ENCODE results near the gene CEACAM19.
"Not testable (repeated sequence)": the region's sequence is repeated elsewhere in the genome, so short reads cannot be mapped to it uniquely, and the experiment has no call there.

The CEACAM19 gene

DNA sequence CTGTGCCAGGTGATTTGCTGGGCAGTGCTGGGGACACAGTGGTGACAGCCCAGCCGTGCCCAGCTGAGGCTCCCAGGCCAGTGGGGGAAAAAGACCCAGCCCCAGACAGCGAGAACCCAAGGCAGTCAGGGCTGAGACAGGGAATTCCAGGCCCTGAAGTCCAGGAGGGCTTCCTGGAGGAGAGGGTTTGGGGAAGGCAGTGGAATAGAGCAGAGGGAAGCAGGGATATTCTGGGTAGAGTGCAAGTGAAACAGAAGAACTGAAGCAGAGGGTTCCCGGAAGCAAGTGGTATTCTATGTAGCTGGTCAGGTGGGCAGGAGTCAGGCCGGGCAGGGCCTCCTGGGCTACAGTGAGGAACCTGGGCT, 26.4 kb downstream of the CEACAM19 start:
- FAIRE-seq: no peak
- no peak for DNase-seq (ENCODE audit: insufficient read length, low spot score)

DNA sequence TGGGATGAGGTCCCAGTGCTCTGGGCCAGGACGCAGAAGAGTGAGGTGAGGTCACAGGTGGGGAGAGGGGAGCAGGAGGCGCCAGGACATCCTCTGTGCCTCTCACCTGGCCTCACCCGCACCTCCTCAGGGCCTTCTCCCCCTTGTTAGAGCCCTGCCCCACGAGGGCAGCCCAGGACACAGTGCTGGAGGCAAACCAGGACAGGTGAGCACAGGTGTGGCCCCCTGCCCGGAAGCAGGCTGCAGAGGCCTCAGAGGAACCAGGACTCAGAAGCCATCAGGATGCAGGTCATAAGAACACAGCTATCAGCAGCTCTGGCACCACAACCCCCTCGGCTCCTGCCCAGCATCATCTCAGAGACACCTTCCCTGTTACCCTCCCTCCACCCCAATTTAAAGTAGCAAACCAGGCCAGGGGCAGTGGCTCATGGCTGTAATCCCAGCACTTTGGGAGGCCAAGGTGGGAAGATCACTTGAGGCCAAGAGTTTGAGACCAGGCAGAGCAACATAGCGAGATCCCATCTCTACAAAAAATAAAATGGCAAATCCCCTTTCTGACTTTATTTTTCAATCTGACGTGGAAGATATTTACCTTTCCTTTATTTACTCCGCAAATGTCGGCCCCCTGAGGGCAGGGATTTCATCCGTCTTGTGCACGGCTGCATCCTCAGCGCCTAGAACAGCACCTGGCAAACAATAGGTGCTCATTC, 27.4 kb downstream of the CEACAM19 start, which contains the start of gene CEACAM16:
CEACAM16 (plus strand) TSS at position 660 of the 710 bp plus-strand sequence. CDS start 2,306 bp downstream, outside the sequence.
- DNase-seq (ENCODE audit: insufficient read length, low spot score) (no peak), FAIRE-seq (no peak)

GRCh38 chr19:44700547-44700946, 29.3 kb downstream of the CEACAM19 start:
- no peak for DNase-seq (ENCODE audit: insufficient read length, low spot score)
- no peak for FAIRE-seq

- FAIRE-seq: no peak
- no peak for DNase-seq (ENCODE audit: insufficient read length, low spot score)
These were observed 29.9 kb downstream of the CEACAM19 start for GRCh38 chr19:44701228-44701627.

DNA sequence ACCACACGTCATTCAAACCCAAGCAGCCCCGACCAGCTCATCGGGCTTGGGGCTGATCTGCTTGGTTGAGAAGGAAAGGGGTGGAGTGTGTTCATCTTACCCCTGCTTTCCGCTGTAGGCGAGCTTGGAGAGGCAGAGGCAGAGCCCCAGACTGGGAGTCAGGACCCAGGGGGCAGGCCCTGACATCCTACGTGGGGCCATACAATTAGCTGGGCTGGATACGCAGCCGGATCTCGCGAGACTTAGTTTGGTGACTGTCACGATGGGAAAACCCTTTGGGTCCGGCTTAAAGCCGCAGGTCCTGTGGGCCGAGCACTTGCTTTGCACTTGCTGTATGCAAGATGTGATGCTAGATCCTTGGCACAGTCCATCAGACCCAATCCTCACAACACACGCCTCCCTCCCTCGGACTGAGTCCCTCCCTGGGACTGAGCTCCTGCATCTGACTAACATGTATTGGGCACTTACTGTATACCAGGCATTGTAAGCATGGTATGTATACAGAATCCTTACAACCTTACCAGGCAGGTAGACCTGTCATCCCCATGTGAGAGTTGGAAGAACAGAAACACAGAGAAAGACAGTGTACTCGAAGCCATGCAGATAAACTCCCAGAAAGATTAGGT, 31.4 kb downstream of the CEACAM19 start:
- no peak for DNase-seq (ENCODE audit: insufficient read length, low spot score)
- FAIRE-seq: no peak

DNA sequence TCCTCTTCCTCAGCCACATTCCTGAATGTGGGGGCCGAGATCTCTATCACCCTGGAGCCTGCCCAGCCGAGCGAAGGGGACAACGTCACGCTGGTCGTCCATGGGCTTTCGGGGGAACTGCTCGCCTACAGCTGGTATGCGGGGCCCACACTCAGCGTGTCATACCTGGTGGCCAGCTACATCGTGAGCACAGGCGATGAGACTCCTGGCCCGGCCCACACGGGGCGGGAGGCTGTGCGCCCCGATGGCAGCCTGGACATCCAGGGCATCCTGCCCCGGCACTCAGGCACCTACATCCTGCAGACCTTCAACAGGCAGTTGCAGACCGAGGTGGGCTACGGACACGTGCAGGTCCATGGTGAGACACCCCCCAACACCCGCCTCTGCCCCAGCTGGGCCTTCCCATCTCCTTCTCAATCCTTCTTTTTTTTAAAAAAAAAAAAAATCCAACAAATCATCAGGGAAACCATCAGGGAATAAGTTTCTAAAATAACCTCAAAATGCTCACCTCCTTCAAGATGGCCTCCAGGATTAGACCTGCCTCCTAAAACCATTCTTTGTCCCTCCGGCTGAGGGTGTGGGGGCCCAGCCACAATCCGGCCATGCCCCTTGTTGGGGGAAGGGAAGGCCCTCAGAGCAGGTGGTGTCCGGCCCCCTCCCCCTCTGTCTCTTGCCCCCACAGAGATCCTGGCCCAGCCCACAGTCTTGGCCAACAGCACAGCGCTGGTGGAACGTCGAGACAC, 32.2 kb downstream of the CEACAM19 start:
- FAIRE-seq (no peak), DNase-seq (ENCODE audit: insufficient read length, low spot score) (no peak)

- no peak for FAIRE-seq
- no peak for DNase-seq (ENCODE audit: insufficient read length, low spot score)
These were observed 33.7 kb downstream of the CEACAM19 start for GRCh38 chr19:44704982-44705381.

DNA sequence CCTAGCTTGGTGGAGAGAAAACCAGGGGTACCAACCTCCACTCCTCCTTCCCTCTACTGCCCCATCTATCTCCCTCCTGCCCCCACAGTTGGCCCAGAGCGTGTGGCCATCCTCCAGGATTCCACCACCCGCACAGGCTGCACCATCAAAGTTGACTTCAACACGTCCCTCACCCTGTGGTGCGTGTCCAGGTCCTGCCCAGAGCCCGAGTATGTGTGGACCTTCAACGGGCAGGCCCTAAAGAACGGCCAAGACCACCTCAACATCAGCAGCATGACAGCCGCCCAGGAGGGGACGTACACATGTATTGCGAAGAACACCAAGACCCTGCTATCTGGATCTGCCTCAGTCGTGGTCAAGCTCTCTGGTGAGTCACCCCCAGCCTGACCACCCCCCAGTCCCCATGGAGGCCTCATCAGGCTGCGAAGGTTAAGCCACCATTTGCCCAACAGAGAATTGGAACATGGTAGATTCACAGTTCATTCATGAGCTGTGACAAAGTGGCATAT, 34.3 kb downstream of the CEACAM19 start:
- DNase-seq (ENCODE audit: insufficient read length, low spot score) (no peak), FAIRE-seq (no peak)

DNA sequence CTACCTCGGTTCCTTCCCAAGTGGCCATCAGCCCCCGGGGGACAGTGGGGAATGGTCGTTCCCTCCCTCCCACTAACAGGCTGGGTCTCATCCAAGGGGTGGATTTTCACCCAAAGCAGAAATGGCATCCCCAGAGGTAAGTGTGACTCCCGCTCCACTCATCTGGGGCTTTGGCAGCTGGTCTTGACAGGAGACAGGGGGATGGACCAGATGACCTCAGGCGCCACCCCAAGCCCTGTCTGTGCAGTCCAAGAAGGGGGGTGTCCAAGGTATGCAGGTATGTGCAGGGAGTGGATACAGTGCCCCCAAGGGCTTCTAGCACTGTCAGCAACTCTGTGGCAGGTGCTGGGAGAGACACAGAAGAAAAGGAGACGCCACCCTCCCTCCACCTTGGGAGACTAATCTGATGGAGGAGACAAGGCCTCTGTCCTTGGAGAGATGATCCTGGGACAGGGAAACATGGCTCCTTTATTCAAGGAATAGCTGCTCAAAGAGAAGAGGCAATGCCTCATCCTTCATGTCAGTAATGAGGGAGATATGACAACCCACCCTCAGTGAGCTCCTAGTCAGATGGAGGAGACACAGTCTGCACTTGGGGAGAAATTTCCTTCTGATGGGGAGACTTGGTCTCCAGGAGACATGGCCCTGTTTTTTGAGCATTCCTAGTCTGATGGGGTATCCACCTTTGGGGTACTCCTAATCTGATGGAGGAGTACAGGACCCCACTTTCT, 35.4 kb downstream of the CEACAM19 start:
- no peak for FAIRE-seq

GRCh38 chr19:44707794-44708193, 36.5 kb downstream of the CEACAM19 start:
- DNase-seq (ENCODE audit: insufficient read length, low spot score): no peak
- FAIRE-seq: no peak

More for the DNA sequence above, 35.4 kb downstream of the CEACAM19 start:
- DNase-seq (ENCODE audit: insufficient read length, low spot score): no peak

DNA sequence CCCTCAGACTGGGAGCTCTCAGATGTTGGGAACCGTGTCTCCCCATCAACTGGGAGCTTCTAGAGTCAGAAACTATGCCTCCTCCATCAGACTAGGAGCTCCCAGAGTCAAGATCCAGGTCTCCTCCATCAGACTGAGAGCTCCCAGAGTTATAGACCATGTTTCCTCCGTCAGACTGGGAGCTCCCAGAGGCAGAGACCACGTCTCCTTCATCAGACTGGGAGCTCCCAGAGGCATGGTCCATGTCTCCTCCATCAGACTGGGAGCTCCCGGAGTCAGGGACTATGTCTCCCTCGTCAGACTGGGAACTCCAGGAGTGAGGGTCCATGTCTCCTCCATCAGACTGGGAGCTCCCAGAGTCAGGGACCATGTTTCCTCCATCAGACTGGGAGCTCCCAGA, 37.7 kb downstream of the CEACAM19 start:
- FAIRE-seq (no peak), DNase-seq (ENCODE audit: insufficient read length, low spot score) (no peak)

DNA sequence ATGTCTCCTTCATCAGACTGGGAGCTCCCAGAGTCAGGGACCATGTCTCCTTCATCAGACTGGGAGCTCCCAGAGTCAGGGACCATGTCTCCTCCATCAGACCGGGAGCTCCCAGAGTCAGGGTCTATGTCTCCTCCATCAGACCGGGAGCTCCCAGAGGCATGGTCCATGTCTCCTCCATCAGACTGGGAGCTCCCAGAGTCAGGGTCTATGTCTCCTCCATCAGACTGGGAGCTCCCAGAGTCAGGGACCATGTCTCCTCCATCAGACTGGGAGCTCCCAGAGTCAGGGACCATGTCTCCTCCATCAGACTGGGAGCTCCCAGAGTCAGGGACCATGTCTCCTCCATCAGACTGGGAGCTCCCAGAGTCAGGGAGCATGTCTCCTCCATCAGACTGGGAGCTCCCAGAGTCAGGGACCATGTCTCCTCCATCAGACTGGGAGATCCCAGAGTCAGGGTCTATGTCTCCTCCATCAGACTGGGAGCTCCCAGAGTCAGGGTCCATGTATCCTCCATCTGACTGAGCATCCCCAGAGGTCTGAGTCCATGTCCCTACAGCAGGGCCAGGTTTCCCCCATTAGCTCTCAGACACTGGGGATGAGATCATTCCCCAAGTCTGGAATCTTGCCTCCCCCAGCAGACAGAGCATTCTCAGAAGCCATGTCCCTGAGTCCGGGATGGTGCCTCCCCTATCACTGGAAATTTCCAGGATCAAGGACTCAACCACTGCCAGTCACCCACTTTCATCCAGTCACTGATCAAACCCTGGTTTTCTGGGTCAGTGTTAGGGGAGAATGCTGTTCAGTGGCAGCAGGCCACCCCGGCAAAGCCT, 38.4 kb downstream of the CEACAM19 start:
- not testable (repeated sequence) for FAIRE-seq; DNase-seq (ENCODE audit: insufficient read length, low spot score)

GRCh38 chr19:44710483-44710882, 39.2 kb downstream of the CEACAM19 start:
- FAIRE-seq: no peak
- DNase-seq (ENCODE audit: insufficient read length, low spot score): no peak

- FAIRE-seq (no peak), DNase-seq (ENCODE audit: insufficient read length, low spot score) (no peak)
These were observed 41.7 kb downstream of the CEACAM19 start for GRCh38 chr19:44712864-44713515.

DNA sequence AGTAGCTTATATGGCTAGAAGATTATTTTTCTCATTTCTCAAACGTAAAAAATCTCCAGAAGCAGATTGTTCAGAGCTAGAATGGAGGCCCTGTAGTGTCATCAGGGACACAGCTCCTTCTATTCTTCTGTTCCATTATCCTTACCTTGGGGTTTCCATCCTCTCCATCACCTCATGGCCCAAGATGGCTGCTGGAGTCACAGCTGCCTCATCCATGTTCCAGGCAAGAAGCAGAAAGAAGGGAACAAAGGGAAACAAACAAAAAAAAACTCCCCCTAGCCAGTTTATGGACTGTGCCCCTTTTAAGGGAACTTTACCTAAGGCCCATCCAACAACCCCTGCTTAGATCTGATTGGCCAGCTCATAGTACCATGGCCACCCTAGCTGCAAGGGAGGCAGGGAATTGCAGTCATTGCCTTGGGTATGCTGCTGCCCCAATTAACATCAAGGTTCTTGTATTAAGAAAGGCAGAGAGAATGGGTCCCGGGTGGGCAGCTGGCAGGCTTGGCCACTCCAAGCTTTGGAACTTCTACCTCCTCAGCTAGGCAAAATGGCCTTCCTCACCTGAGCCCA, 43.4 kb downstream of the CEACAM19 start:
- DNase-seq (ENCODE audit: insufficient read length, low spot score) (no peak), FAIRE-seq (no peak)

DNA sequence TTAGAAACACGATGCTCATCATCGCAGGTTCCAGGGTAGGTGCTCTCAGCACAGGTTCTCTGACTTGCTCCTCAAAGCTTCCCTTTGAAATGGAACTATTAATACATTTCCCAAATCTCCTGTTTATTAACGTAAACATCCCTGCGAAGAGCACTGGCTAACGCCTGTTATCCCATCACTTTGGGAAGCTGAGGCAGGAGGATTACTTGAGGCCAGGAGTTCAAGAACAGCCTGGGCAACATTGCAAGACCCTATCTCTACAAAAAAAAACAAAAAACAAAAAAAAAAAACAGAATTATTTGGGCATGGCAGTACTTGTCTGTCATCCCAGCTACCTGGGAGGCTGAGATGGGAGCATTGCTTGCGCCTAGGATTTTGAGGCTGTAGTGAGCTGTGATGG, 46.3 kb downstream of the CEACAM19 start:
- DNase-seq (ENCODE audit: insufficient read length, low spot score): no peak
- FAIRE-seq: no peak

- FAIRE-seq (no peak), DNase-seq (ENCODE audit: insufficient read length, low spot score) (no peak)
These were observed 47.4 kb downstream of the CEACAM19 start for GRCh38 chr19:44718441-44719261.

- DNase-seq (ENCODE audit: insufficient read length, low spot score): no peak
- no peak for FAIRE-seq
These were observed 48.0 kb downstream of the CEACAM19 start for GRCh38 chr19:44719262-44719701.
